ENCODE measurements around the gene SNX30.

DNA sequence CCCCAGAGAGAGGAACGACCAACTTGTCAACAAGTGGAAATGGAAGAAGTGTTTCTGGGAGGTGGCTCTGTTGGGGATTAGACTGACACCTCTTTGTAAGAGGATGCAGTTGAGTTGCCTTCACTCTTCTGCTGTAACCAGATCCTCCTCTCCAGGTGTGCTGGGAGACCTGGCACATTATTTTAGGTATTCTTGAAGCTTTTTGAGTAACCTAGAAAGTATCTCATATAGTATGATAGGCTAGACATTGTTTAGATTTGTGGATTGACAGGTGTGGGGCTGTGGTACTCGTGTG is 21.6 kb downstream of the SNX30 start:
- TF ChIP-seq, protein P1, sequence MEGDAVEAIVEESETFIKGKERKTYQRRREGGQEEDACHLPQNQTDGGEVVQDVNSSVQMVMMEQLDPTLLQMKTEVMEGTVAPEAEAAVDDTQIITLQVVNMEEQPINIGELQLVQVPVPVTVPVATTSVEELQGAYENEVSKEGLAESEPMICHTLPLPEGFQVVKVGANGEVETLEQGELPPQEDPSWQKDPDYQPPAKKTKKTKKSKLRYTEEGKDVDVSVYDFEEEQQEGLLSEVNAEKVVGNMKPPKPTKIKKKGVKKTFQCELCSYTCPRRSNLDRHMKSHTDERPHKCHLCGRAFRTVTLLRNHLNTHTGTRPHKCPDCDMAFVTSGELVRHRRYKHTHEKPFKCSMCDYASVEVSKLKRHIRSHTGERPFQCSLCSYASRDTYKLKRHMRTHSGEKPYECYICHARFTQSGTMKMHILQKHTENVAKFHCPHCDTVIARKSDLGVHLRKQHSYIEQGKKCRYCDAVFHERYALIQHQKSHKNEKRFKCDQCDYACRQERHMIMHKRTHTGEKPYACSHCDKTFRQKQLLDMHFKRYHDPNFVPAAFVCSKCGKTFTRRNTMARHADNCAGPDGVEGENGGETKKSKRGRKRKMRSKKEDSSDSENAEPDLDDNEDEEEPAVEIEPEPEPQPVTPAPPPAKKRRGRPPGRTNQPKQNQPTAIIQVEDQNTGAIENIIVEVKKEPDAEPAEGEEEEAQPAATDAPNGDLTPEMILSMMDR (conservative IDR thresholded peaks at IDR 0.05; ENCODE audit: low read length), result no peak
- TF ChIP-seq EZH2phosphoT487 (IDR thresholded peaks at IDR 0.05; ENCODE audit: borderline replicate concordance, low read depth, low read length), result no peak
